ENCODE data around the gene COX14. TPM values are rescaled to one million over a fixed set of nuclear protein-coding genes. Genes with fewer than 3 reads are reported as not detected.
"Not testable (repeated sequence)": the region's sequence is repeated elsewhere in the genome, so short reads cannot be mapped to it uniquely, and the experiment has no call there.

Gene COX14
- total and polyA plus RNA-seq, 8 donors: 30.5 to 77.6 (median 36.6) TPM

DNA sequence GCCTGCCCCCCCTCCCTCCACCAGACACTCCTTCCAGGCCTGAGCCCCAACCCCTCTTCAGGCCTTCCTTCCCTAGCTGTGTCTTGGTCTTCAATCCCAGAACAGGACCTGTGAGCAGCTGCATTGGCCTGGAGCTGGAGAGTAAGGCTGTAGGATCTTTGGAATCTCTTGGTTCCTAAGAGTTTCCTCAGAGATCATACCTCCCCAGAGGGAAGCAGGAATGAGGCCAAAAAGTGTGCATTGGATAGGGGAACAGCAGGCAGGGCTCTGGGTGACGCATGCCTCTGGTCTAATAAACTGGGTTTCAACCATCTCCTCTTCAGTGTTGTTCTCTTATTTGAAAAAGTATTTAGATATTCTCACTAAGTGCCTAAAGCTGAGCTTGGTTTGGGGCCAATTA, 28.7 kb upstream of the COX14 start:
- Histone ChIP-seq H3K36me3 (peaks cover 0 to 14% of the 10 kb centered on the region in 2 donors), H3K9me3 (no peaks in the 10 kb centered on the region), H3K4me3 (no peak overlapping the region), H3K4me1 (peaks cover 0 to 15% of the 10 kb centered on the region in 2 donors), H3K27ac (no peak overlapping the region), H3K27me3 (peaks cover 0 to 9% of the 10 kb centered on the region in 2 donors)
- TF ChIP-seq, protein P1, sequence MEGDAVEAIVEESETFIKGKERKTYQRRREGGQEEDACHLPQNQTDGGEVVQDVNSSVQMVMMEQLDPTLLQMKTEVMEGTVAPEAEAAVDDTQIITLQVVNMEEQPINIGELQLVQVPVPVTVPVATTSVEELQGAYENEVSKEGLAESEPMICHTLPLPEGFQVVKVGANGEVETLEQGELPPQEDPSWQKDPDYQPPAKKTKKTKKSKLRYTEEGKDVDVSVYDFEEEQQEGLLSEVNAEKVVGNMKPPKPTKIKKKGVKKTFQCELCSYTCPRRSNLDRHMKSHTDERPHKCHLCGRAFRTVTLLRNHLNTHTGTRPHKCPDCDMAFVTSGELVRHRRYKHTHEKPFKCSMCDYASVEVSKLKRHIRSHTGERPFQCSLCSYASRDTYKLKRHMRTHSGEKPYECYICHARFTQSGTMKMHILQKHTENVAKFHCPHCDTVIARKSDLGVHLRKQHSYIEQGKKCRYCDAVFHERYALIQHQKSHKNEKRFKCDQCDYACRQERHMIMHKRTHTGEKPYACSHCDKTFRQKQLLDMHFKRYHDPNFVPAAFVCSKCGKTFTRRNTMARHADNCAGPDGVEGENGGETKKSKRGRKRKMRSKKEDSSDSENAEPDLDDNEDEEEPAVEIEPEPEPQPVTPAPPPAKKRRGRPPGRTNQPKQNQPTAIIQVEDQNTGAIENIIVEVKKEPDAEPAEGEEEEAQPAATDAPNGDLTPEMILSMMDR (IDR thresholded peaks at IDR 0.05): no peak
- no peak for DNase-seq
- intact Hi-C loops (cut with DNase I): no loop called here
- no peak for ATAC-seq

- H3K36me3 ChIP-seq: peaks cover 0 to 24% of the 10 kb centered on the region in 2 donors
- peak overlapping the region; percentile 93 to 95 for H3K27ac ChIP-seq
- H3K27me3 ChIP-seq; H3K9me3 ChIP-seq; ATAC-seq; intact Hi-C loops (cut with DNase I); DNase-seq: not testable (repeated sequence)
- H3K4me3 ChIP-seq: peak overlapping the region; percentile 81 to 96
- H3K4me1 ChIP-seq: peaks cover 0 to 22% of the 10 kb centered on the region in 2 donors
Observed at GRCh38 chr12:50084409-50084774, 27.6 kb upstream of the COX14 start.

DNA sequence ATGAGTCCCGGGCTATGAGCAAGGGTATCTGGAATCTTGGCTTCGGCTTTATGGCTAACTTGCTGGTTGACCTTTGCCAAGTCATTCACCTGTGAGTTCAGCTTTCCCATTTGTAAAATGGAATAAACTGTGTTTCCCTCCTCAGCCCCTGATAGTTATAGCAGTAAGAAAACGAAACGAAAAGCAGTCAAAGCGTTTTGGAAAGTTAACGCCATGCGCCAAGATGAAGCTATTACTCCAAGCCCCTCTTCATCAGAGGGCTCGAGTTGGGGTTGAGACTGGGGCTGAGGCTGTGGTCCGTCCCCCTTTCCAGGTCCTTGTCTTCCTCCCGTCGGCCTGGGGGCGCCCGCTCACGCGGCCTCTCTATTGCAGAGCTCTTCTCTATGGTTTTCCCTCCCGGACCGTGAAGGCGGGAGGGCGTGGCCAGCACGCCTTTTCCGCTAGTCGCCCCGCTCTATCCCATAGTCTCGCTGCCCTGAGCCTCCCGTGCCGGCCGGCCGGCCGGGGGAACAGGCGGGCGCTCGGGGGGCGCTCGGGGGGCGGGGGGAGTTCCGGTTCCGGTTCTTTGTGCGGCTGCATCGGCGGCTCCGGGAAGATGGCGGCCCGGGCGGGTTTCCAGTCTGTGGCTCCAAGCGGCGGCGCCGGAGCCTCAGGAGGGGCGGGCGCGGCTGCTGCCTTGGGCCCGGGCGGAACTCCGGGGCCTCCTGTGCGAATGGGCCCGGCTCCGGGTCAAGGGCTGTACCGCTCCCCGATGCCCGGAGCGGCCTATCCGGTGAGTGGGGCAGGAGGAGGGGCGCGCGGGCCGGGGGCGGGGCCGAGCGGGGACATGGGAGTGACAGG, 27.0 kb upstream of the COX14 start, which contains the start of gene SMARCD1:
Gene SMARCD1 (plus strand): TSS at position 568 of the 840 bp plus-strand sequence. CDS start 28 bp downstream, at position 596.
- Histone ChIP-seq H3K4me1 (peaks cover 0 to 22% of the 10 kb centered on the region in 2 donors), H3K27me3 (peaks cover 0 to 9% of the 10 kb centered on the region in 2 donors), H3K36me3 (peaks cover 3 to 30% of the 10 kb centered on the region in 2 donors), H3K4me3 (peak within 1 kb of the TSS; percentile 81 to 96), H3K9me3 (no peaks in the 10 kb centered on the region), H3K27ac (peak within 1 kb of the TSS; percentile 93 to 95)
- peak; percentile 88 to 99 (median 95) for DNase-seq
- TF ChIP-seq, protein P1 (IDR thresholded peaks at IDR 0.05): peak in 1 of 2 donors; percentile 21
- intact Hi-C loops (cut with DNase I): no loop called here
- ATAC-seq: peak; percentile 94

- peak overlapping the region; percentile 93 to 95 for H3K27ac ChIP-seq
- intact Hi-C loops (cut with DNase I): no loop called here
- no peak for ATAC-seq
- peaks cover 0 to 22% of the 10 kb centered on the region in 2 donors for H3K4me1 ChIP-seq
- peak overlapping the region; percentile 81 to 96 for H3K4me3 ChIP-seq
- DNase-seq: no peak
- TF ChIP-seq, protein P1 (IDR thresholded peaks at IDR 0.05): no peak
- H3K27me3 ChIP-seq: peaks cover 0 to 7% of the 10 kb centered on the region in 2 donors
- peaks cover 8 to 36% of the 10 kb centered on the region in 2 donors for H3K36me3 ChIP-seq
- H3K9me3 ChIP-seq: no peaks in the 10 kb centered on the region
Observed at GRCh38 chr12:50085615-50086072, 26.4 kb upstream of the COX14 start.

DNA sequence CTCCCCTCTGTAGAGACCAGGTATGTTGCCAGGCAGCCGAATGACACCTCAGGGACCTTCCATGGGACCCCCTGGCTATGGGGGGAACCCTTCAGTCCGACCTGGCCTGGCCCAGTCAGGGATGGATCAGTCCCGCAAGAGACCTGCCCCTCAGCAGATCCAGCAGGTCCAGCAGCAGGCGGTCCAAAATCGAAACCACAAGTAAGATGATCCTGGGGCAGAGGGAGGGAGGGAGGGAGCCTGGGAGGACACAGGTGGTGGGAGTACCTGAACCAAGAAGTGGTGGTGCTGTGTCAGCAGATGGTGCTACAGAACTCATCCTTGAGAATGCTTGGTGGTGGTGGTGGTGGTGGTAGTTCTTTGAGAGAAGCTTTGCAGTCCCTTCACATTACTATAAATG, 25.9 kb upstream of the COX14 start:
- Histone ChIP-seq H3K4me1 (peaks cover 0 to 22% of the 10 kb centered on the region in 2 donors), H3K36me3 (peaks cover 8 to 41% of the 10 kb centered on the region in 2 donors), H3K27ac (peak overlapping the region in 1 of 2 donors; percentile 93), H3K9me3 (no peaks in the 10 kb centered on the region), H3K27me3 (peaks cover 0 to 2% of the 10 kb centered on the region in 2 donors), H3K4me3 (peak overlapping the region in 1 of 2 donors; percentile 81)
- no peak for DNase-seq
- no peak for ATAC-seq
- intact Hi-C loops (cut with DNase I): no loop called here
- TF ChIP-seq, protein P1 (IDR thresholded peaks at IDR 0.05): no peak
